Trophoblast cell (in vitro differentiated cells and primary cell): ENCODE results near the gene NR5A2.

Source experiments
- DNase-seq, 2 donors: peaks; one replicate each; pipeline ENCODE4 v3.0.0-alpha.2; 2016
- H2AFZ ChIP-seq: 2 replicates; pipeline ENCODE4 v1.6.1; 2013; ENCODE audit warnings: low read length, moderate library complexity, mild to moderate bottlenecking; ENCODE audit not compliant: insufficient read depth, poor library complexity
- H2AK5ac ChIP-seq: 2 replicates; pipeline ENCODE4 v1.6.1; 2013; ENCODE audit warnings: mild to moderate bottlenecking, low read length
- H2BK120ac ChIP-seq: 2 replicates; pipeline ENCODE4 v1.6.1; 2013; ENCODE audit warnings: low read length, mild to moderate bottlenecking, moderate library complexity; ENCODE audit not compliant: insufficient read depth, poor library complexity
- H2BK12ac ChIP-seq: 2 replicates; pipeline ENCODE4 v1.6.1; 2013; ENCODE audit warnings: mild to moderate bottlenecking, low read length, moderate library complexity
- H2BK5ac ChIP-seq: 2 replicates; pipeline ENCODE4 v1.6.1; 2013; ENCODE audit warnings: low read length, low read depth, moderate library complexity, mild to moderate bottlenecking; ENCODE audit not compliant: poor library complexity
- H3K14ac ChIP-seq: 2 replicates; pipeline ENCODE4 v1.6.1; 2013; ENCODE audit warnings: mild to moderate bottlenecking, low read length
- H3K18ac ChIP-seq: 2 replicates; pipeline ENCODE4 v1.6.1; 2013; ENCODE audit warnings: mild to moderate bottlenecking, low read length
- H3K23ac ChIP-seq: 2 replicates; pipeline ENCODE4 v1.6.1; 2013; ENCODE audit warnings: low read length
- H3K27ac ChIP-seq: 2 replicates; pipeline ENCODE4 v1.5.1; 2013; ENCODE audit warnings: low read depth, mild to moderate bottlenecking, inconsistent platforms, low read length, moderate library complexity
- H3K27me3 ChIP-seq: 2 replicates; pipeline ENCODE4 v1.6.1; 2013; ENCODE audit warnings: inconsistent platforms, mild to moderate bottlenecking, low read length, moderate library complexity; ENCODE audit not compliant: insufficient read depth
- H3K36me3 ChIP-seq, 2 experiments: 1 replicate in 1 of 2; 2 replicates in 1 of 2; pipeline ENCODE4 v1.6.1; 2013; ENCODE audit warnings: low read length in 2 of 2, mild to moderate bottlenecking in 2 of 2, moderate library complexity in 1 of 2; ENCODE audit not compliant: insufficient read depth in 2 of 2, control insufficient read depth in 1 of 2
- H3K4ac ChIP-seq: 2 replicates; pipeline ENCODE4 v1.6.1; 2013; ENCODE audit warnings: low read depth, mild to moderate bottlenecking, low read length, moderate library complexity
- H3K4me1 ChIP-seq, 2 experiments: 1 replicate in 1 of 2; 2 replicates in 1 of 2; pipeline ENCODE4 v1.6.1; 2013; ENCODE audit warnings: low read length in 2 of 2, mild to moderate bottlenecking in 2 of 2, moderate library complexity in 1 of 2; ENCODE audit not compliant: insufficient read depth in 2 of 2, control insufficient read depth in 1 of 2
- H3K4me2 ChIP-seq: 2 replicates; pipeline ENCODE4 v1.6.1; 2013; ENCODE audit warnings: inconsistent platforms, mild to moderate bottlenecking, low read length, moderate library complexity
- H3K4me3 ChIP-seq: 2 replicates; pipeline ENCODE4 v1.5.1; 2013; ENCODE audit warnings: mild to moderate bottlenecking, low read depth, low read length, inconsistent platforms
- H3K79me1 ChIP-seq: one replicate; pipeline ENCODE4 v1.6.1; 2013; ENCODE audit warnings: low read length
- H3K79me2 ChIP-seq: 2 replicates; pipeline ENCODE4 v1.6.1; 2013; ENCODE audit warnings: low read length, mild to moderate bottlenecking; ENCODE audit not compliant: control insufficient read depth, insufficient read depth, poor library complexity
- H3K9ac ChIP-seq: 2 replicates; pipeline ENCODE4 v1.6.1; 2013; ENCODE audit warnings: mild to moderate bottlenecking, low read length
- H3K9me3 ChIP-seq: 2 replicates; pipeline ENCODE4 v1.6.1; 2013; ENCODE audit warnings: low read depth, mild to moderate bottlenecking, control low read depth, inconsistent platforms, low read length; ENCODE audit not compliant: insufficient read depth
- H4K12ac ChIP-seq: 2 replicates; pipeline ENCODE4 v1.6.1; 2013; ENCODE audit warnings: low read depth, mild to moderate bottlenecking, low read length, moderate library complexity
- H4K8ac ChIP-seq: 2 replicates; pipeline ENCODE4 v1.6.1; 2013; ENCODE audit warnings: low read depth, mild to moderate bottlenecking, low read length, moderate library complexity
- H4K91ac ChIP-seq: one replicate; pipeline ENCODE4 v1.6.1; 2013; ENCODE audit warnings: low read depth, mild to moderate bottlenecking, low read length, moderate library complexity
- whole genome bisulfite sequencing: extraction: QIAGEN DNeasy Blood & Tissue Kit; methylation state at CpG from one replicate; pipeline ENCODE4 v1.1.7; 2013; ENCODE audit warnings: missing lambda C conversion rate; ENCODE audit not compliant: insufficient read length, insufficient coverage; ENCODE audit errors: extremely low coverage; 5-methylcytosine and 5-hydroxymethylcytosine counted together

Gene NR5A2

GRCh38 chr1:200103966-200104583, 76.6 kb downstream of the NR5A2 start:
- H3K4me3 ChIP-seq = no peak overlapping the region
- H3K23ac ChIP-seq = no peak overlapping the region
- no peak overlapping the region for H4K8ac ChIP-seq
- no peak for DNase-seq
- no peaks in the 10 kb centered on the region for H3K79me2 ChIP-seq
- H4K91ac ChIP-seq = no peak overlapping the region
- no peak overlapping the region for H3K27ac ChIP-seq
- no peak overlapping the region for H2AK5ac ChIP-seq
- no peak overlapping the region for H2AFZ ChIP-seq
- H3K4me1 ChIP-seq = no peaks in the 10 kb centered on the region
- H3K14ac ChIP-seq = no peak overlapping the region
- H3K27me3 ChIP-seq = no peaks in the 10 kb centered on the region
- no CpG with 5 or more reads among the region's 1 CpG for WGBS
- no peak overlapping the region for H3K4me2 ChIP-seq
- no peaks in the 10 kb centered on the region for H3K36me3 ChIP-seq
- H2BK120ac ChIP-seq = no peak overlapping the region
- H3K79me1 ChIP-seq = no peaks in the 10 kb centered on the region
- H2BK12ac ChIP-seq = no peak overlapping the region
- H3K9ac ChIP-seq = no peak overlapping the region
- no peak overlapping the region for H2BK5ac ChIP-seq
- no peak overlapping the region for H3K4ac ChIP-seq
- no peak overlapping the region for H3K18ac ChIP-seq
- no peak overlapping the region for H4K12ac ChIP-seq
- H3K9me3 ChIP-seq = no peaks in the 10 kb centered on the region

DNA sequence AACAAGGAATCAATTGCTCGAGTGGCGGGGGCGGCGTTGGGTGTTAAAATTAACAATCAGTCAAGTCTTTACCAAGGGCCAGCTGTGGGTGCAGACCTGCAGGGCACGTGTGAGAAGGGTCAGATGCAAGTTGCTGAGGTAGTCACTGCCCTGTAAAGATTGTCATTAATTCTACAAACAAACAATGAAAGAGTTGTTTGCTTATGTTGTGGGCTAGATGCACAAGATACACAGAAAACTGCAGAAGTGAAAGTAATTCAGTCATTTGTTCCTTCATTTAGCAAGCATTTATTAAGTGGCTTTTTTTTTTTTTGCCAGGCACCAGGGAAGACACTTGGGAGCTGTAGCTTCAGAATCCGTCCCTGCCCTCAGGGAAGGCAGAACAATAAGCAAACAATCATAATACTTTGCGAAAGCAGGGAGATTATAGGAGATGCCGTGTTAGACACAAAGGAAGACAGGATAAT, 79.5 kb downstream of the NR5A2 start:
- H2BK12ac ChIP-seq = no peak overlapping the region
- H4K8ac ChIP-seq = no peak overlapping the region
- H4K12ac ChIP-seq = no peak overlapping the region

DNA sequence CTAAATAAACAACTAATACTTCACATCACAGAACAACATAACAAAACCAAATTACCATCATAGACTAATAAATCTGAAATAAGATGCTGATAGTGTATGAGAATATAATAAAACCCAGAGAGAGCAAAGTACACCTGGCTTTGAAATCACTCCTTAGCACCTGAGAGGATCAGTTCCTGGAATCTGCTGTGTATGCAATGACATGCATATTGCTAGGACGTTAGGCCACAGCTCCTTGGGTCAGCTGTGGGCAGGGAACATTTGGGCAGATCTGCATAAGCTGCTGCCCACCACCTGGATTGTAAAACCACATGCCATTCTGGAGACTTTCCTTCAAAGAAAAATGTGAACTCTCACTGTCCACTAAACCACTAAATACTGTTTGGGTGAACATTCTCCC, 81.1 kb downstream of the NR5A2 start:
- H3K36me3 ChIP-seq = no peaks in the 10 kb centered on the region
- no peak overlapping the region for H2AFZ ChIP-seq
- no peaks in the 10 kb centered on the region for H3K79me2 ChIP-seq
- no peak overlapping the region for H4K8ac ChIP-seq
- no peak overlapping the region for H3K4ac ChIP-seq
- H3K27ac ChIP-seq = no peak overlapping the region
- H2AK5ac ChIP-seq = no peak overlapping the region
- H3K9ac ChIP-seq = no peak overlapping the region
- WGBS = no CpG with 5 or more reads among the region's 1 CpG
- DNase-seq = no peak
- no peak overlapping the region for H4K91ac ChIP-seq
- H3K18ac ChIP-seq = no peak overlapping the region
- no peak overlapping the region for H2BK12ac ChIP-seq
- no peak overlapping the region for H3K4me2 ChIP-seq
- H3K14ac ChIP-seq = no peak overlapping the region
- no peak overlapping the region for H3K23ac ChIP-seq
- H3K79me1 ChIP-seq = no peaks in the 10 kb centered on the region
- no peaks in the 10 kb centered on the region for H3K9me3 ChIP-seq
- no peak overlapping the region for H2BK5ac ChIP-seq
- no peak overlapping the region for H3K4me3 ChIP-seq
- no peaks in the 10 kb centered on the region for H3K27me3 ChIP-seq
- H4K12ac ChIP-seq = no peak overlapping the region
- H2BK120ac ChIP-seq = no peak overlapping the region
- H3K4me1 ChIP-seq = no peaks in the 10 kb centered on the region

More for the DNA sequence above, 79.5 kb downstream of the NR5A2 start:
- Histone ChIP-seq H2BK120ac (no peak overlapping the region), H3K4me1 (no peaks in the 10 kb centered on the region), H3K14ac (no peak overlapping the region), H3K79me2 (no peaks in the 10 kb centered on the region), H3K79me1 (no peaks in the 10 kb centered on the region), H3K18ac (no peak overlapping the region), H3K36me3 (no peaks in the 10 kb centered on the region), H3K4me2 (no peak overlapping the region), H3K9ac (no peak overlapping the region), H4K91ac (no peak overlapping the region), H2BK5ac (no peak overlapping the region), H3K27me3 (no peaks in the 10 kb centered on the region), H3K4ac (no peak overlapping the region), H2AFZ (no peak overlapping the region), H3K9me3 (no peaks in the 10 kb centered on the region), H3K4me3 (no peak overlapping the region), H3K23ac (no peak overlapping the region), H3K27ac (no peak overlapping the region), H2AK5ac (no peak overlapping the region)
- no peak for DNase-seq
- WGBS = no CpG with 5 or more reads among the region's 8 CpGs

DNA sequence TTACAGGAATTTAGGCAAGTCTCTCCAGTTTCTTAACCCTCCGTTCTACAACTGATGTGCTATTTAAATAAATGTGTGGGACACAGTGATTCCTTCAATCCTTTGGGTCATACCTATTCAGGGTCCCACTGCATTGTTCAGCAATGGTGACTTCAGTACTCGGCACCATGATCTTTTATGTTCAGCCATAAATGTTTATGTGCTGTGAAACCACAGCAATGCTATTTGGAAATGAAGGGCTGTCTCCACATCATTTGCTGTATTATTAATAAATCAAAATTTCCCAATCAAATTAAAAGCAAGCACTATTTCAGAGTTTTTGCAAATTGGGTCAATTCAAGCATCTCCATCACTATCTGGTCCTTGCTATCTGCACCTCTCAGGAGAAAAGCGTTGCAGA, 84.8 kb downstream of the NR5A2 start:
- no peak overlapping the region for H2AFZ ChIP-seq
- H2BK5ac ChIP-seq = no peak overlapping the region
- no peak overlapping the region for H3K14ac ChIP-seq
- no peak overlapping the region for H4K12ac ChIP-seq
- H3K4me1 ChIP-seq = no peaks in the 10 kb centered on the region
- no peak overlapping the region for H3K4me3 ChIP-seq
- no peak overlapping the region for H3K27ac ChIP-seq
- no peaks in the 10 kb centered on the region for H3K9me3 ChIP-seq
- DNase-seq = no peak
- H4K91ac ChIP-seq = no peak overlapping the region
- H4K8ac ChIP-seq = no peak overlapping the region
- no peak overlapping the region for H3K4me2 ChIP-seq
- H3K18ac ChIP-seq = no peak overlapping the region
- no peak overlapping the region for H2BK12ac ChIP-seq
- no CpG with 5 or more reads among the region's 3 CpGs for WGBS
- no peak overlapping the region for H2BK120ac ChIP-seq
- H3K79me2 ChIP-seq = no peaks in the 10 kb centered on the region
- no peak overlapping the region for H3K4ac ChIP-seq
- H3K79me1 ChIP-seq = no peaks in the 10 kb centered on the region
- no peak overlapping the region for H2AK5ac ChIP-seq
- no peaks in the 10 kb centered on the region for H3K36me3 ChIP-seq
- no peak overlapping the region for H3K23ac ChIP-seq
- no peak overlapping the region for H3K9ac ChIP-seq
- H3K27me3 ChIP-seq = no peaks in the 10 kb centered on the region
